Mucosa of rectum (tissue), 2 donors: ENCODE results near the gene STK40.

ENCODE experiments used
- H3K27ac ChIP-seq, 2 donors: one replicate each; pipeline ENCODE4 v1.7.0; 2013; ENCODE audit warnings: inconsistent platforms in 2 of 2, low read depth in 2 of 2, low read length in 2 of 2
- H3K27me3 ChIP-seq, 2 donors: one replicate each; pipeline ENCODE4 v1.7.0; 2013; ENCODE audit warnings: low read length in 2 of 2; ENCODE audit not compliant: control insufficient read depth in 2 of 2, insufficient read depth in 2 of 2
- H3K36me3 ChIP-seq, 2 donors: one replicate each; pipeline ENCODE4 v1.7.0; 2013; ENCODE audit warnings: low read length in 2 of 2; ENCODE audit not compliant: control insufficient read depth in 2 of 2, insufficient read depth in 2 of 2
- H3K4me1 ChIP-seq, 2 donors: one replicate each; pipeline ENCODE4 v1.7.0; 2013; ENCODE audit warnings: low read length in 2 of 2, mild to moderate bottlenecking in 1 of 2; ENCODE audit not compliant: control insufficient read depth in 2 of 2, insufficient read depth in 2 of 2
- H3K4me3 ChIP-seq, 2 donors: one replicate each; pipeline ENCODE4 v1.7.0; 2013; ENCODE audit warnings: low read length in 2 of 2
- H3K9ac ChIP-seq, 2 donors: one replicate each; pipeline ENCODE4 v1.7.0; 2013; ENCODE audit warnings: low read length in 2 of 2, low read depth in 1 of 2, mild to moderate bottlenecking in 1 of 2
- H3K9me3 ChIP-seq, 2 donors: one replicate each; pipeline ENCODE4 v1.7.0; 2013; ENCODE audit warnings: low read length in 2 of 2; ENCODE audit not compliant: control insufficient read depth in 2 of 2
- donor health status: healthy.
- donor health status: Normal muscosa, but diverticular disease.

The STK40 gene

GRCh38 chr1:36415661-36416326 is 30.1 kb upstream of the STK40 start:
- H3K36me3 ChIP-seq: no peaks in the 10 kb centered on the region
- no peaks in the 10 kb centered on the region for H3K27me3 ChIP-seq
- H3K9ac ChIP-seq: peak overlapping the region in 1 of 2 donors; percentile 45
- H3K27ac ChIP-seq: no peak overlapping the region
- H3K4me3 ChIP-seq: peak overlapping the region in 1 of 2 donors; percentile 5
- H3K4me1 ChIP-seq: peaks cover 0 to 9% of the 10 kb centered on the region in 2 donors
- H3K9me3 ChIP-seq: no peaks in the 10 kb centered on the region

GRCh38 chr1:36414384-36414783 is 28.7 kb upstream of the STK40 start:
- H3K36me3 ChIP-seq: no peaks in the 10 kb centered on the region
- peaks cover 0 to 4% of the 10 kb centered on the region in 2 donors for H3K4me1 ChIP-seq
- no peak overlapping the region for H3K4me3 ChIP-seq
- no peaks in the 10 kb centered on the region for H3K27me3 ChIP-seq
- H3K9ac ChIP-seq: no peak overlapping the region
- no peak overlapping the region for H3K27ac ChIP-seq
- no peaks in the 10 kb centered on the region for H3K9me3 ChIP-seq

- peaks cover 0 to 4% of the 10 kb centered on the region in 2 donors for H3K4me1 ChIP-seq
- no peaks in the 10 kb centered on the region for H3K27me3 ChIP-seq
- no peak overlapping the region for H3K27ac ChIP-seq
- H3K4me3 ChIP-seq: no peak overlapping the region
- no peak overlapping the region for H3K9ac ChIP-seq
- H3K9me3 ChIP-seq: no peaks in the 10 kb centered on the region
- H3K36me3 ChIP-seq: no peaks in the 10 kb centered on the region
Measured at GRCh38 chr1:36411674-36412648, 26.2 kb upstream of the STK40 start.

- Histone ChIP-seq H3K9ac (no peak overlapping the region), H3K27me3 (no peaks in the 10 kb centered on the region), H3K9me3 (no peaks in the 10 kb centered on the region), H3K36me3 (no peaks in the 10 kb centered on the region), H3K4me3 (no peak overlapping the region), H3K4me1 (no peaks in the 10 kb centered on the region), H3K27ac (no peak overlapping the region)
Measured at GRCh38 chr1:36408479-36408878, 22.8 kb upstream of the STK40 start.

GRCh38 chr1:36406440-36406839 is 20.7 kb upstream of the STK40 start:
- H3K4me3 ChIP-seq: no peak overlapping the region
- H3K9ac ChIP-seq: no peak overlapping the region
- H3K4me1 ChIP-seq: peaks cover 0 to 3% of the 10 kb centered on the region in 2 donors
- H3K27me3 ChIP-seq: no peaks in the 10 kb centered on the region
- no peaks in the 10 kb centered on the region for H3K9me3 ChIP-seq
- no peak overlapping the region for H3K27ac ChIP-seq
- no peaks in the 10 kb centered on the region for H3K36me3 ChIP-seq

- no peaks in the 10 kb centered on the region for H3K27me3 ChIP-seq
- H3K27ac ChIP-seq: no peak overlapping the region
- H3K36me3 ChIP-seq: no peaks in the 10 kb centered on the region
- H3K9ac ChIP-seq: no peak overlapping the region
- no peak overlapping the region for H3K4me3 ChIP-seq
- H3K4me1 ChIP-seq: peaks cover 0 to 5% of the 10 kb centered on the region in 2 donors
- no peaks in the 10 kb centered on the region for H3K9me3 ChIP-seq
Measured at GRCh38 chr1:36402504-36402890, 16.8 kb upstream of the STK40 start.

GRCh38 chr1:36401602-36402503 is 16.1 kb upstream of the STK40 start:
- peak overlapping the region in 1 of 2 donors; percentile 66 for H3K4me3 ChIP-seq
- peak overlapping the region in 1 of 2 donors; percentile 41 for H3K9ac ChIP-seq
- H3K27me3 ChIP-seq: no peaks in the 10 kb centered on the region
- peak overlapping the region in 1 of 2 donors; percentile 70 for H3K27ac ChIP-seq
- H3K36me3 ChIP-seq: no peaks in the 10 kb centered on the region
- H3K9me3 ChIP-seq: no peaks in the 10 kb centered on the region
- H3K4me1 ChIP-seq: peaks cover 3 to 5% of the 10 kb centered on the region in 2 donors

- Histone ChIP-seq H3K9me3 (no peaks in the 10 kb centered on the region), H3K36me3 (no peaks in the 10 kb centered on the region), H3K27me3 (no peaks in the 10 kb centered on the region), H3K4me1 (peaks cover 8 to 9% of the 10 kb centered on the region in 2 donors), H3K9ac (peak overlapping the region; percentile 10 to 41), H3K4me3 (peak overlapping the region in 1 of 2 donors; percentile 66), H3K27ac (peak overlapping the region; percentile 51 to 75)
Measured at GRCh38 chr1:36400825-36401601, 15.3 kb upstream of the STK40 start.

- Histone ChIP-seq H3K9ac (peak overlapping the region; percentile 10 to 47), H3K4me3 (peak overlapping the region in 1 of 2 donors; percentile 31), H3K9me3 (no peaks in the 10 kb centered on the region), H3K36me3 (no peaks in the 10 kb centered on the region), H3K4me1 (peaks cover 8 to 9% of the 10 kb centered on the region in 2 donors), H3K27me3 (no peaks in the 10 kb centered on the region), H3K27ac (peak overlapping the region in 1 of 2 donors; percentile 75)
Measured at GRCh38 chr1:36400514-36400824, 14.7 kb upstream of the STK40 start.
